ENCODE measurements around the gene KCTD1.

GRCh38 chr18:26519114-26519513, 29.2 kb downstream of the KCTD1 start:
- TF ChIP-seq POLR2A (IDR thresholded peaks at IDR 0.05) (no peak), CTCF (IDR thresholded peaks at IDR 0.05) (no peak)

All from lower leg skin (tissue), 3 donors.